DMS153 treated with DMSO at 0.1 percent for 48 hours (cell line): ENCODE measurements around the gene DDIT4L.
"Not testable (repeated sequence)": the region's sequence is repeated elsewhere in the genome, so short reads cannot be mapped to it uniquely, and the experiment has no call there.

Experiments
- DNase-seq: peaks from one replicate; lab custom pipeline; 2025; ENCODE audit not compliant: unreplicated experiment; lab: John Stamatoyannopoulos, UW

Gene DDIT4L

GRCh38 chr4:100166297-100167039 lies 23.8 kb downstream of the DDIT4L start:
- DNase-seq = no peak

GRCh38 chr4:100165809-100166208 lies 24.5 kb downstream of the DDIT4L start:
- DNase-seq = no peak

GRCh38 chr4:100164808-100165760 lies 25.2 kb downstream of the DDIT4L start:
- no peak for DNase-seq

- DNase-seq = no peak
Measured at GRCh38 chr4:100162027-100162685, 28.1 kb downstream of the DDIT4L start.

GRCh38 chr4:100149190-100149589 lies 41.1 kb downstream of the DDIT4L start:
- no peak for DNase-seq

- DNase-seq = no peak
Measured at GRCh38 chr4:100147684-100148083, 42.6 kb downstream of the DDIT4L start.

- no peak for DNase-seq
Measured at GRCh38 chr4:100147198-100147597, 43.1 kb downstream of the DDIT4L start.

- DNase-seq = no peak
Measured at GRCh38 chr4:100146756-100147155, 43.5 kb downstream of the DDIT4L start.

- DNase-seq = not testable (repeated sequence)
Measured at GRCh38 chr4:100137320-100137719, 52.9 kb downstream of the DDIT4L start.
